ENCODE measurements around the gene F7.

DNA sequence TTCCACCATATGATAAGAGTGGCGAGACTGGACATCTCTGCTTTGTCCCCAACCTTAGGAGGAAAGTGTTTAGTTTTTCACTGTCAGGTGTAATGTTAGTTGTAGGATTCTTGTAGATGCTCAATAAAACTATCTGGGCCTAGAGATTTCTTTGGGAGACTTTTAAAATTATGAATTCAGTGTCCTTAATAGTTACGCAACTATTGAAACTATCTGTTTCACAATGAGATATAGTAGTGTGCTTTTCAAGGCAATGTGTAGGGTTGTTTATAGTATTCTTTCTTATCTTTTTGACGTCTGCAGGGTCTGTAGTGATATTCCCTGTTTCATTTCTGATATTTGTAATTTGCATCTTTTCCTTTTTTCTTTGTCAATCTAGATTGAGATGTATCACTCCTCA lies 33.2 kb upstream of the F7 start:
- TF ChIP-seq, protein P1, sequence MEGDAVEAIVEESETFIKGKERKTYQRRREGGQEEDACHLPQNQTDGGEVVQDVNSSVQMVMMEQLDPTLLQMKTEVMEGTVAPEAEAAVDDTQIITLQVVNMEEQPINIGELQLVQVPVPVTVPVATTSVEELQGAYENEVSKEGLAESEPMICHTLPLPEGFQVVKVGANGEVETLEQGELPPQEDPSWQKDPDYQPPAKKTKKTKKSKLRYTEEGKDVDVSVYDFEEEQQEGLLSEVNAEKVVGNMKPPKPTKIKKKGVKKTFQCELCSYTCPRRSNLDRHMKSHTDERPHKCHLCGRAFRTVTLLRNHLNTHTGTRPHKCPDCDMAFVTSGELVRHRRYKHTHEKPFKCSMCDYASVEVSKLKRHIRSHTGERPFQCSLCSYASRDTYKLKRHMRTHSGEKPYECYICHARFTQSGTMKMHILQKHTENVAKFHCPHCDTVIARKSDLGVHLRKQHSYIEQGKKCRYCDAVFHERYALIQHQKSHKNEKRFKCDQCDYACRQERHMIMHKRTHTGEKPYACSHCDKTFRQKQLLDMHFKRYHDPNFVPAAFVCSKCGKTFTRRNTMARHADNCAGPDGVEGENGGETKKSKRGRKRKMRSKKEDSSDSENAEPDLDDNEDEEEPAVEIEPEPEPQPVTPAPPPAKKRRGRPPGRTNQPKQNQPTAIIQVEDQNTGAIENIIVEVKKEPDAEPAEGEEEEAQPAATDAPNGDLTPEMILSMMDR (IDR thresholded peaks at IDR 0.05; ENCODE audit: low read depth, low read length): no peak
- TF ChIP-seq EZH2phosphoT487 (IDR thresholded peaks at IDR 0.05; ENCODE audit: low read depth): no peak
